ENCODE measurements around the gene MMP20.
A peak's percentile ranks its signal among the peaks of the same experiment; 100 is the strongest.

The MMP20 gene

GRCh38 chr11:102614485-102614884 lies 10.6 kb downstream of the MMP20 start:
- H3K4me3 ChIP-seq (ENCODE audit: low read depth, low read length) = no peak overlapping the region
- DNase-seq (ENCODE audit: low read depth) = peak; percentile 27
- TF ChIP-seq MAX (IDR thresholded peaks at IDR 0.05; ENCODE audit: low read depth, low read length) = no peak
- no peak for TF ChIP-seq POLR2A (IDR thresholded peaks at IDR 0.05; ENCODE audit: extremely low read depth, insufficient read length)
- TF ChIP-seq, protein P1, sequence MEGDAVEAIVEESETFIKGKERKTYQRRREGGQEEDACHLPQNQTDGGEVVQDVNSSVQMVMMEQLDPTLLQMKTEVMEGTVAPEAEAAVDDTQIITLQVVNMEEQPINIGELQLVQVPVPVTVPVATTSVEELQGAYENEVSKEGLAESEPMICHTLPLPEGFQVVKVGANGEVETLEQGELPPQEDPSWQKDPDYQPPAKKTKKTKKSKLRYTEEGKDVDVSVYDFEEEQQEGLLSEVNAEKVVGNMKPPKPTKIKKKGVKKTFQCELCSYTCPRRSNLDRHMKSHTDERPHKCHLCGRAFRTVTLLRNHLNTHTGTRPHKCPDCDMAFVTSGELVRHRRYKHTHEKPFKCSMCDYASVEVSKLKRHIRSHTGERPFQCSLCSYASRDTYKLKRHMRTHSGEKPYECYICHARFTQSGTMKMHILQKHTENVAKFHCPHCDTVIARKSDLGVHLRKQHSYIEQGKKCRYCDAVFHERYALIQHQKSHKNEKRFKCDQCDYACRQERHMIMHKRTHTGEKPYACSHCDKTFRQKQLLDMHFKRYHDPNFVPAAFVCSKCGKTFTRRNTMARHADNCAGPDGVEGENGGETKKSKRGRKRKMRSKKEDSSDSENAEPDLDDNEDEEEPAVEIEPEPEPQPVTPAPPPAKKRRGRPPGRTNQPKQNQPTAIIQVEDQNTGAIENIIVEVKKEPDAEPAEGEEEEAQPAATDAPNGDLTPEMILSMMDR (IDR thresholded peaks at IDR 0.05; ENCODE audit: low read depth, low read length) = no peak
- no peak for TF ChIP-seq MYC (IDR thresholded peaks at IDR 0.05; ENCODE audit: low read depth, low read length)

GRCh38 chr11:102614031-102614430 lies 11.1 kb downstream of the MMP20 start:
- TF ChIP-seq, protein P1 (IDR thresholded peaks at IDR 0.05; ENCODE audit: low read depth, low read length) = no peak
- no peak for TF ChIP-seq POLR2A (IDR thresholded peaks at IDR 0.05; ENCODE audit: extremely low read depth, insufficient read length)
- no peak for TF ChIP-seq MYC (IDR thresholded peaks at IDR 0.05; ENCODE audit: low read depth, low read length)
- no peak for TF ChIP-seq MAX (IDR thresholded peaks at IDR 0.05; ENCODE audit: low read depth, low read length)

GRCh38 chr11:102613450-102613849 lies 11.7 kb downstream of the MMP20 start:
- DNase-seq (ENCODE audit: low read depth) = no peak
- H3K4me3 ChIP-seq (ENCODE audit: low read depth, low read length) = no peak overlapping the region
- TF ChIP-seq POLR2A (IDR thresholded peaks at IDR 0.05; ENCODE audit: extremely low read depth, insufficient read length) (no peak), MYC (IDR thresholded peaks at IDR 0.05; ENCODE audit: low read depth, low read length) (no peak), MAX (IDR thresholded peaks at IDR 0.05; ENCODE audit: low read depth, low read length) (no peak)
- TF ChIP-seq, protein P1 (IDR thresholded peaks at IDR 0.05; ENCODE audit: low read depth, low read length) = no peak

More at GRCh38 chr11:102614031-102614430, 11.1 kb downstream of the MMP20 start:
- H3K4me3 ChIP-seq (ENCODE audit: low read depth, low read length) = no peak overlapping the region
- no peak for DNase-seq (ENCODE audit: low read depth)

DNA sequence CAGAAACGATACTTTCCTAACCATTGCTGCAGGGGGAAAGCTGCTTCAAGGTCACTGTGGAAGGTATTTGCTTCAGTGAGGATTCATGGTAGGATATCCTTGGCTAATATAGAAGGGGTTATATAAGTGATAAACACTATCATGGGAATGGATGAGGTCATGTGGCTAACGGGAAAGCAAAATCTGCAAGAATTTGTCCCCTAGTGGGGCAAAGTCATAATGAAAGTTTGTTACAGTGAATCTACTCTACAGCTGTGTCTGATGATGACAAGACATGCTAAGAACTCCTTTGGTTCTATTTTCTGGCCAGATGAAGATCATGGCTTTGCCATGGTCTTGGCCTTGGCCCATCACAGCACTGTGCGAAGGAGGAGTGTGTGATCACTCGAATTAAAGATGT lies 13.8 kb downstream of the MMP20 start:
- H3K4me3 ChIP-seq (ENCODE audit: low read depth, low read length) = no peak overlapping the region
- DNase-seq (ENCODE audit: low read depth) = no peak
- no peak for TF ChIP-seq POLR2A (IDR thresholded peaks at IDR 0.05; ENCODE audit: extremely low read depth, insufficient read length)
- no peak for TF ChIP-seq MYC (IDR thresholded peaks at IDR 0.05; ENCODE audit: low read depth, low read length)
- no peak for TF ChIP-seq MAX (IDR thresholded peaks at IDR 0.05; ENCODE audit: low read depth, low read length)
- TF ChIP-seq, protein P1 (IDR thresholded peaks at IDR 0.05; ENCODE audit: low read depth, low read length) = no peak

GRCh38 chr11:102610200-102610599 lies 14.9 kb downstream of the MMP20 start:
- no peak for DNase-seq (ENCODE audit: low read depth)
- no peak overlapping the region for H3K4me3 ChIP-seq (ENCODE audit: low read depth, low read length)

More at GRCh38 chr11:102610200-102610599, 14.9 kb downstream of the MMP20 start:
- no peak for TF ChIP-seq POLR2A (IDR thresholded peaks at IDR 0.05; ENCODE audit: extremely low read depth, insufficient read length)
- TF ChIP-seq, protein P1 (IDR thresholded peaks at IDR 0.05; ENCODE audit: low read depth, low read length) = no peak
- TF ChIP-seq MAX (IDR thresholded peaks at IDR 0.05; ENCODE audit: low read depth, low read length) = no peak
- TF ChIP-seq MYC (IDR thresholded peaks at IDR 0.05; ENCODE audit: low read depth, low read length) = no peak

Measured in NB4 (cell line).